ENCODE results near the gene SPAG8. TPM values are rescaled to one million over a fixed set of nuclear protein-coding genes. Genes with fewer than 3 reads are reported as not detected.

Gene SPAG8
- total and polyA plus RNA-seq, 9 of the 15 experiments (the other 6 are each of a cell fraction or from before 2014, with no cell fraction given), result 0.03 to 0.47 (median 0.21) TPM

- H3K4me2 ChIP-seq (ENCODE audit: insufficient read depth, low read length), result no peak overlapping the region
- H3K9ac ChIP-seq (ENCODE audit: insufficient read depth in 1 of 2, low read depth in 2 of 2, low read length in 2 of 2), result no peak overlapping the region
- FAIRE-seq (no peak), DNase-seq (ENCODE audit: extremely low read depth in 1 of 4, low spot score in 3 of 4) (no peak), ATAC-seq (no peak)
- peaks cover 3% of the 10 kb centered on the region; the same call in 1 of the 3 replicates for H3K36me3 ChIP-seq (ENCODE audit: control insufficient read depth, insufficient read depth, low read length)
- in situ Hi-C loops (cut with MboI) (no loop called here), intact Hi-C loops (cut with micrococcal nuclease) (loop anchor here (5.0 kb wide), 1 partner anchor 41 kb away; no protein-coding TSS in a partner anchor)
- WGBS (ENCODE audit: insufficient coverage, low coverage, missing lambda C conversion rate), result 79% methylated on average over 3 of the region's 3 CpGs
- H3K4me3 ChIP-seq, result no peak overlapping the region
- peaks cover 6 to 16% of the 10 kb centered on the region in 2 experiments; a peak in 4 of 5 replicates for H3K4me1 ChIP-seq (replicated peaks in 1 of 2; ENCODE audit: control insufficient read depth in 2 of 2, insufficient read depth in 2 of 2, low read length in 2 of 2)
- TF ChIP-seq ZFPM2 (CRISPR knock-in tag; IDR thresholded peaks at IDR 0.05), result no peak
- TF ChIP-seq, protein P1, sequence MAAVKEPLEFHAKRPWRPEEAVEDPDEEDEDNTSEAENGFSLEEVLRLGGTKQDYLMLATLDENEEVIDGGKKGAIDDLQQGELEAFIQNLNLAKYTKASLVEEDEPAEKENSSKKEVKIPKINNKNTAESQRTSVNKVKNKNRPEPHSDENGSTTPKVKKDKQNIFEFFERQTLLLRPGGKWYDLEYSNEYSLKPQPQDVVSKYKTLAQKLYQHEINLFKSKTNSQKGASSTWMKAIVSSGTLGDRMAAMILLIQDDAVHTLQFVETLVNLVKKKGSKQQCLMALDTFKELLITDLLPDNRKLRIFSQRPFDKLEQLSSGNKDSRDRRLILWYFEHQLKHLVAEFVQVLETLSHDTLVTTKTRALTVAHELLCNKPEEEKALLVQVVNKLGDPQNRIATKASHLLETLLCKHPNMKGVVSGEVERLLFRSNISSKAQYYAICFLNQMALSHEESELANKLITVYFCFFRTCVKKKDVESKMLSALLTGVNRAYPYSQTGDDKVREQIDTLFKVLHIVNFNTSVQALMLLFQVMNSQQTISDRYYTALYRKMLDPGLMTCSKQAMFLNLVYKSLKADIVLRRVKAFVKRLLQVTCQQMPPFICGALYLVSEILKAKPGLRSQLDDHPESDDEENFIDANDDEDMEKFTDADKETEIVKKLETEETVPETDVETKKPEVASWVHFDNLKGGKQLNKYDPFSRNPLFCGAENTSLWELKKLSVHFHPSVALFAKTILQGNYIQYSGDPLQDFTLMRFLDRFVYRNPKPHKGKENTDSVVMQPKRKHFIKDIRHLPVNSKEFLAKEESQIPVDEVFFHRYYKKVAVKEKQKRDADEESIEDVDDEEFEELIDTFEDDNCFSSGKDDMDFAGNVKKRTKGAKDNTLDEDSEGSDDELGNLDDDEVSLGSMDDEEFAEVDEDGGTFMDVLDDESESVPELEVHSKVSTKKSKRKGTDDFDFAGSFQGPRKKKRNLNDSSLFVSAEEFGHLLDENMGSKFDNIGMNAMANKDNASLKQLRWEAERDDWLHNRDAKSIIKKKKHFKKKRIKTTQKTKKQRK (IDR thresholded peaks at IDR 0.05; ENCODE audit: borderline replicate concordance, low read depth, low read length), result no peak
- TF ChIP-seq ZNF668 (CRISPR knock-in tag; IDR thresholded peaks at IDR 0.05), result no peak
- TF ChIP-seq CREB1 (IDR thresholded peaks at IDR 0.05), result no peak
- no peak for TF ChIP-seq CREB1 (CRISPR knock-in tag; IDR thresholded peaks at IDR 0.05)
- no peak for TF ChIP-seq CCAR2 (IDR thresholded peaks at IDR 0.05; ENCODE audit: low read depth, low read length)
- TF ChIP-seq ELF2 (CRISPR knock-in tag; IDR thresholded peaks at IDR 0.05), result no peak
- no peak for TF ChIP-seq ZSCAN32 (CRISPR knock-in tag; IDR thresholded peaks at IDR 0.05)
- TF ChIP-seq U2AF1 (optimal IDR thresholded peaks at IDR 0.05; ENCODE audit: low read depth, low read length), result no peak
- no peak for TF ChIP-seq KLF16 (IDR thresholded peaks at IDR 0.05)
- TF ChIP-seq, protein P2, sequence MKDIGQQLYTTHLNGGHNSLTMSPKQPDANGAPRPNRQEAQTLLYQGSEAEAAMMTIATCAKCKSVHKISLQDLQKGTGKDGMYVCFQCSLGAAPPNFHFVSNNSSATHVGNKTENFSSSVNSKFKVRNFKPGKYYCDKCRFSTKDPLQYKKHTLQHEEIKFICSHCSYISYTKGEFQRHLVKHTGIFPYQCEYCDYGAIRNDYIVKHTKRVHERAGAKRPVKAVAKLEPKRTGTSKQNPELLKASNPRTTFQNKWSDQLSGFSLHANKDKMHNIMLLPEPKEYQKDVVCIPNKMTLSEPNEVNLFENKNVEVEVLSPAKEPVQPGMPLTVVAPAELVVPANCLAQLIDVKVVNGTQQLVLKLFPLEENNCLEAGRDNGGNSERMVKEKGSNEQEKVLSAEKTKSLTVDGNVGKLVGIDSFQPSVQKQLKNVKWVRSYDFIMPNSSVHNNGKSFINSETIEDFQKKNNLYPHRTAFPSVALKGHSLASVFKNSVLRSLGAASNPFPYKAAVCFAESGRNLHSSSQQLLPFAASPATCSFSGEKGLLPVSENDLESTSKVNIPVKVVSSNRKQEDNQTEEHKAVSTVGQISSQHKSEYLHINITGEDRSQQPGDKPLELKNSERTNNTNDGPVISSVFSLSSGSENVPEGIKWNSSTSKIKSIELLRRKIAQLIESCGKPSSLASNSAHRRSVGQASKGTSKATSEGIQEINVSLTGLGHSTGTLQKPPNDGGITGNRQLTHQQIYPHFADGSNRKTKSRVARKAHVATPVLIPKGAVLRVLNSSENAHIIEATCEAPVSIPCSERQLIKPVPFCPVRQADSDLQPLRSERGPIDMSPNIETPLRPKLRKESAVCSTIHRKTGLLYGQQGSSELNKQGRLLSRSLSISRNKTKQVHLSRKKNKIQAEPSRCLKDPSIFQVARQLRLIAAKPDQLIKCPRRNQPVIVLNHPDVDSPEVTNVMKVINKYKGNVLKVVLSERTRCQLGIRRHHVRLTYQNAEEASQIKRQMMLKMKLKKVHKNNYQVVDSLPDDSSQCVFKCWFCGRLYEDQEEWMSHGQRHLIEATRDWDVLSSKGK (CRISPR knock-in tag; IDR thresholded peaks at IDR 0.05), result no peak
- TF ChIP-seq DNMT1 (IDR thresholded peaks at IDR 0.05), result no peak
- no peak for TF ChIP-seq YY1 (IDR thresholded peaks at IDR 0.05; ENCODE audit: borderline replicate concordance in 1 of 3, control insufficient read depth in 1 of 3, extremely low read depth in 1 of 3, insufficient read depth in 3 of 3, insufficient read length in 1 of 3, insufficient replicate concordance in 2 of 3, low read depth in 1 of 3, low read length in 2 of 3)
- TF ChIP-seq, protein P3, sequence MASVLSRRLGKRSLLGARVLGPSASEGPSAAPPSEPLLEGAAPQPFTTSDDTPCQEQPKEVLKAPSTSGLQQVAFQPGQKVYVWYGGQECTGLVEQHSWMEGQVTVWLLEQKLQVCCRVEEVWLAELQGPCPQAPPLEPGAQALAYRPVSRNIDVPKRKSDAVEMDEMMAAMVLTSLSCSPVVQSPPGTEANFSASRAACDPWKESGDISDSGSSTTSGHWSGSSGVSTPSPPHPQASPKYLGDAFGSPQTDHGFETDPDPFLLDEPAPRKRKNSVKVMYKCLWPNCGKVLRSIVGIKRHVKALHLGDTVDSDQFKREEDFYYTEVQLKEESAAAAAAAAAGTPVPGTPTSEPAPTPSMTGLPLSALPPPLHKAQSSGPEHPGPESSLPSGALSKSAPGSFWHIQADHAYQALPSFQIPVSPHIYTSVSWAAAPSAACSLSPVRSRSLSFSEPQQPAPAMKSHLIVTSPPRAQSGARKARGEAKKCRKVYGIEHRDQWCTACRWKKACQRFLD (CRISPR knock-in tag; IDR thresholded peaks at IDR 0.05), result no peak
- no peaks in the 10 kb centered on the region for H3K9me1 ChIP-seq (ENCODE audit: control insufficient read depth, insufficient read depth, low read length)
- POLR2A ChIA-PET, result interaction anchor here (0.6 to 2.0 kb wide), 3 partner anchors 9 to 23 kb away, joined by 3 to 5 read pairs (median 5); no protein-coding TSS in a partner anchor
- no TSS peak for BruUV-seq (replicated peaks)
- no peak overlapping the region for H2AFZ ChIP-seq (ENCODE audit: low read depth, low read length)
- H3K79me2 ChIP-seq (ENCODE audit: control insufficient read depth, insufficient read depth, low read length), result no peaks in the 10 kb centered on the region
- H3K27ac ChIP-seq (ENCODE audit: extremely low read depth, low read depth, low read length), result no peak overlapping the region
- CTCF ChIA-PET (ENCODE audit: low intra/inter-chr PET ratio), result no interaction called here
- H3K27me3 ChIP-seq (ENCODE audit: control insufficient read depth in 2 of 2, insufficient read depth in 2 of 2, low read length in 2 of 2), result no peaks in the 10 kb centered on the region
- H4K20me1 ChIP-seq (replicated peaks; ENCODE audit: control insufficient read depth, insufficient read depth, low read length), result no peaks in the 10 kb centered on the region
- no peaks in the 10 kb centered on the region for H3K9me3 ChIP-seq (replicated peaks; ENCODE audit: control insufficient read depth, insufficient read depth, low read depth, low read length)
Measured at GRCh38 chr9:35778496-35778895, 33.6 kb downstream of the SPAG8 start.

Measured in K562 (cell line).